Tibial nerve (tissue), 3 donors: ENCODE data around the gene ROBO1.

Experiments used
- CTCF ChIP-seq, 5 experiments: fragments of 200-600 bp in 3 of 5; fragments of 450-650 bp in 2 of 5; sonication (generic) in 3 of 5; IDR thresholded peaks; one replicate each; pipeline ENCODE4 v1.5.1; 2016 to 2019; ENCODE audit warnings: antibody characterized with exemption in 5 of 5, mild to moderate bottlenecking in 3 of 5, moderate library complexity in 2 of 5
- POLR2A ChIP-seq, 2 donors: fragments of 450-650 bp; IDR thresholded peaks; one replicate each; pipeline ENCODE4 v1.6.1; 2017; ENCODE audit warnings: antibody characterized with exemption in 2 of 2, mild to moderate bottlenecking in 2 of 2, moderate library complexity in 2 of 2

- TF ChIP-seq CTCF (IDR thresholded peaks at IDR 0.05) (no peak), POLR2A (IDR thresholded peaks at IDR 0.05) (no peak)
These were observed 482.4 kb downstream of the ROBO1 start for GRCh38 chr3:79285380-79285779.
